Stomach (tissue), 4 donors: ENCODE data around the gene TMEM62.

Experiments used
- CTCF ChIP-seq, 7 experiments: fragments of 450-650 bp in 4 of 7; fragments of 200-600 bp in 3 of 7; sonication (generic) in 3 of 7; IDR thresholded peaks; one replicate each; pipeline ENCODE4 v1.5.1; 2016 to 2019; ENCODE audit warnings: antibody characterized with exemption in 7 of 7, control low read depth in 2 of 7, mild to moderate bottlenecking in 1 of 7
- EP300 ChIP-seq: sonication (generic); formaldehyde crosslinking; IDR thresholded peaks from one replicate; pipeline ENCODE4 v1.6.1; 2017; ENCODE audit warnings: antibody characterized with exemption
- POLR2A ChIP-seq, 4 donors: fragments of 450-650 bp; IDR thresholded peaks; one replicate each; pipeline ENCODE4 v1.6.1; 2016; ENCODE audit warnings: antibody characterized with exemption in 4 of 4, control low read depth in 2 of 4, mild to moderate bottlenecking in 1 of 4, moderate library complexity in 1 of 4
- POLR2AphosphoS5 ChIP-seq, 3 donors: sonication (generic); formaldehyde crosslinking; IDR thresholded peaks; one replicate each; pipeline ENCODE4 v1.6.1; 2016; ENCODE audit warnings: antibody characterized with exemption in 3 of 3

- TF ChIP-seq CTCF (IDR thresholded peaks at IDR 0.05) (no peak), EP300 (no peak), POLR2AphosphoS5 (IDR thresholded peaks at IDR 0.05) (no peak), POLR2A (IDR thresholded peaks at IDR 0.05) (no peak)
These were observed 87.6 kb downstream of the TMEM62 start, which contains the start of gene EPB42 for GRCh38 chr15:43220991-43221403.
